Astrocyte of the cerebellum (primary cell): ENCODE measurements around the gene KLC4.
"Not testable (repeated sequence)": the region's sequence is repeated elsewhere in the genome, so short reads cannot be mapped to it uniquely, and the experiment has no call there.

Experiments used
- DNase-seq: peaks from one replicate; pipeline ENCODE4 v3.0.0-alpha.2; 2011; ENCODE audit warnings: low read depth
- H3K4me3 ChIP-seq: 2 replicates; pipeline ENCODE4 v1.5.1; 2011; ENCODE audit warnings: mild to moderate bottlenecking, low read depth, low read length, moderate library complexity
- in situ Hi-C: cut with HindIII; loops from 2 replicates; pipeline ENCODE4 v1.10.0; 2017; ENCODE audit warnings: low sequenced_read_pairs
- TF ChIP-seq, protein P1 (sequence below): IDR thresholded peaks from 2 replicates; pipeline ENCODE4 v1.5.1; 2012; ENCODE audit warnings: low read length, low read depth, moderate library complexity, mild to moderate bottlenecking; ENCODE audit errors: missing control alignments

KLC4 gene

DNA sequence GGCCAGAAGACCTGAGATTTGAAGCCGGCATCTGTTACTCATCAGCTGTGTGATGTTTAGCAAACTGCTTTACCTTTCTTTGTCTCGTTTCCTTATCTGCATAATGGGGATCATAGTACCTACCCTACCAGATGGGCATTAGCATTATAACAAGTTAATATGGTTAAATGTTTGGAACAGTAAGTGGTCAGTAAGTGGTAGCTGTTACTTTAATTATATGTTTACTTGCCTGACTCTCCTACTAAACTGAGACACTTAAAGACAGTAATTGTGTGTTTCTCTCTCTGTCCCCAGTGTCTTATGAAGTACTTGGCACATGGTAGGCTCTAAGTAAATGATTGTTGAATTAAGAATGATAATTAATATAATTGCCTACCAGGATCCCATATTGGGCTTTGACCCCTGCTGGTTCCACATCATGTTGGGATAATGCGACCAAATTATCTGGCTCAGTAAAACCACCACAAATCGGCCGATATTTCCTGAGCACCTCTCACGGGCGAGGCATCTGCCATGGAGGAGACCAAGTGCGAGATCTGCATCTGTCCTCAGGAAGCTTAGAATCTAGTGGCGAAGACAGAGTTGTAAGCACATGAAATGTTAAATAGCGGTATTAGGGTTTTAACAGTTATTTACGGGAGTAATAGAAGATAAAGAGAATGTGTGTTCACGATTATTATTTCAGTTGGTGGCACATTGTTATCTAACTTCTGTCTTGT lies 48.1 kb downstream of the KLC4 start:
- no peak for DNase-seq
- TF ChIP-seq, protein P1, sequence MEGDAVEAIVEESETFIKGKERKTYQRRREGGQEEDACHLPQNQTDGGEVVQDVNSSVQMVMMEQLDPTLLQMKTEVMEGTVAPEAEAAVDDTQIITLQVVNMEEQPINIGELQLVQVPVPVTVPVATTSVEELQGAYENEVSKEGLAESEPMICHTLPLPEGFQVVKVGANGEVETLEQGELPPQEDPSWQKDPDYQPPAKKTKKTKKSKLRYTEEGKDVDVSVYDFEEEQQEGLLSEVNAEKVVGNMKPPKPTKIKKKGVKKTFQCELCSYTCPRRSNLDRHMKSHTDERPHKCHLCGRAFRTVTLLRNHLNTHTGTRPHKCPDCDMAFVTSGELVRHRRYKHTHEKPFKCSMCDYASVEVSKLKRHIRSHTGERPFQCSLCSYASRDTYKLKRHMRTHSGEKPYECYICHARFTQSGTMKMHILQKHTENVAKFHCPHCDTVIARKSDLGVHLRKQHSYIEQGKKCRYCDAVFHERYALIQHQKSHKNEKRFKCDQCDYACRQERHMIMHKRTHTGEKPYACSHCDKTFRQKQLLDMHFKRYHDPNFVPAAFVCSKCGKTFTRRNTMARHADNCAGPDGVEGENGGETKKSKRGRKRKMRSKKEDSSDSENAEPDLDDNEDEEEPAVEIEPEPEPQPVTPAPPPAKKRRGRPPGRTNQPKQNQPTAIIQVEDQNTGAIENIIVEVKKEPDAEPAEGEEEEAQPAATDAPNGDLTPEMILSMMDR, result no peak
- H3K4me3 ChIP-seq, result no peak overlapping the region
- in situ Hi-C loops, result no loop called here

DNA sequence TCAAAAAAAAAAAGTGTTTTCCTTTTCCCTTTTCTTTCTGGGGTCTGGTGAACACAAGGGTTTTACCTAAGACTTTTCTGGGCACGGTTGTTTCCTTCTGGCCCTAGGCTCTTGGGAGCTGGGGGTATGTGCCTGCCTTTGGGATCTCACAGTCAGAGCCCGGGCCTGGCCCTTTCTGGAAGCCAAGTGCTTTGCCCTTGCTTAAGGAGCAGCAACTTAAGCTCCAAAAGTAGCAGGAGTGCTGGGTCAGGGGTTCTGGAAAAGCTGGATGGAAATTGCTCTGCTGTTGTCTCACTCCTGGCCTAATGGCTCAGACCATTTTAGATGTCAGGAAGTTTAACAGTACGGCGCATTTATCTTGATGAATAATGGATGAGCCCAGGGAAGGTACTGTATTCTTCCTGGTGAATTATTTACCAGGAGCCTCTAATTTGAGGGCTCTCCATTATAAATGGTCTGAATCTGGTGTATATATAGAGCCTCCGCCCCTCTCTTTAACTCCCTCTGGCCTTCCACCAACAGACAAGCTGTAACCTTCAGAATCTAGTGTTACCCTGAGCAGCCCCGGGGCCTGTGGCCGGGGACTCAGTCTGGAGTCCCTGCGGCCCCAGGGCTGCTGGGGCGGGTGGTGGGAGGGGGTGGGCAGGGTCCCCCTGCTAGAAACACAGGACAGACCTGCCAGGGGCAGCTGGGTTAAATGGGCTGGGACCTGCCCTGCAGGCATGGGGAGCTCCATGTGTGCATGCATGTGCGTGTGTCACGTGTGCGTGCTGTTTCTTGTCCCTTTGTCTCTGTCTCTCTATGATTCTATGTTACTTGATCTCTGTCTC lies 54.2 kb downstream of the KLC4 start:
- in situ Hi-C loops, result no loop called here
- no peak for DNase-seq
- TF ChIP-seq, protein P1, result no peak
- no peak overlapping the region for H3K4me3 ChIP-seq

DNA sequence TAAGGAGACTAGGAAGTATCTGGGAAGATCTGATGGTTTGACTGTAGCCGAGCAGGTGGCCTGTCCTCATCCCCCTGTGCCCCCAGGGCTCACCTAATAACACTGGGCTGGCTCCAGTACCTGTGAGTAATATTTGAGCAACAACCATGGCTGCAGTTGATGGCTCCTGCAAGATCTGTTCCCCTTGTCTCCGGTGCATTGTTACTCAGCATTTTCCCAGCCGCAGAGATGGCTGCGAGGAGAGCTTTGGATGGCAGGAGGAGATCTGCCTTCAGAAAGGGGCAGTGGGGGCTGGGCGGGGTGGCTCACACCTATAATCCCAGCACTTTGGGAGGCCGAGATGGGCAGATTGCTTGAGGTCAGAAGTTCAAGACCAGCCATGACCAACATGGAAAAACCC lies 55.9 kb downstream of the KLC4 start:
- H3K4me3 ChIP-seq, result no peak overlapping the region
- DNase-seq, result no peak
- in situ Hi-C loops, result no loop called here
- TF ChIP-seq, protein P1, result no peak

DNA sequence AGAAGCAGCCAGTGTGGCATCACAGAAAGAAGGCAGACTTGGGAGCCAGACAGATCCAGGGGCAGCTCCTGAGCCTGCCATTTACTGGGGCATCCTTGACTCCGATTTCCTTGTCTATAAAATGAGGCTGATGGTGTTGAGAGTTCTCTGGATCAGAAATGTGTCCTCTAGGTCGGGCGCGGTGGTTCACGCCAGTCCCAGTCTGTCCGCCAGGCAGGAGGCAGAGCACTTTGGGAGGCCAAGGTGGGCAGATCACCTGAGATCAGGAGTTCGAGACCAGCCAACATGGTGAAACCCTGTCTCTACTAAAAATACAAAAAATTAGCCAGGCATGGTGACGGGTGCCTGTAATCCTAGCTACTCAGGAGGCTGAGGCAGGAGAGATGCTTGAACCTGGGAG lies 58.0 kb downstream of the KLC4 start:
- H3K4me3 ChIP-seq, DNase-seq, in situ Hi-C loops: not testable (repeated sequence)

DNA sequence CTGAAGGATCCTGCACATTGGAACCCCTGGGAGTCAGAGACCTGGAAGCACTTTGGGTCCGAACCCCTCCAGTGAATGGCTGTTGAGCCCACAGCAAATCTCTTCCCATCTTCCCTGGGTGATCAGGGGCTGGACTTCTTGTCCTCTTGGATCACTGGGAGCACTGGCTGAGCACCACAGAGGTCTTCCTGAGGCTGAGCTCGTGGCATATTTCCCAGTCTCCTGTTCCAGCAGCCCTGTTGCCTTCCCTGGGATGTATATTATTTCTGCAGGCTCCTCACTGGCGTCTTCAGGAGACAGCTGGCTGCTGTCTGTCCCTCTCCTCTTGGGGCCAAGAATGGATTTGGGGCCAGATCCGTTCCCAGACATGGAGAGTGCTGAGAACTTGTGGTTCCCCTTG lies 60.1 kb downstream of the KLC4 start:
- TF ChIP-seq, protein P1, result no peak
- in situ Hi-C loops, result no loop called here
- no peak for DNase-seq
- H3K4me3 ChIP-seq, result no peak overlapping the region

DNA sequence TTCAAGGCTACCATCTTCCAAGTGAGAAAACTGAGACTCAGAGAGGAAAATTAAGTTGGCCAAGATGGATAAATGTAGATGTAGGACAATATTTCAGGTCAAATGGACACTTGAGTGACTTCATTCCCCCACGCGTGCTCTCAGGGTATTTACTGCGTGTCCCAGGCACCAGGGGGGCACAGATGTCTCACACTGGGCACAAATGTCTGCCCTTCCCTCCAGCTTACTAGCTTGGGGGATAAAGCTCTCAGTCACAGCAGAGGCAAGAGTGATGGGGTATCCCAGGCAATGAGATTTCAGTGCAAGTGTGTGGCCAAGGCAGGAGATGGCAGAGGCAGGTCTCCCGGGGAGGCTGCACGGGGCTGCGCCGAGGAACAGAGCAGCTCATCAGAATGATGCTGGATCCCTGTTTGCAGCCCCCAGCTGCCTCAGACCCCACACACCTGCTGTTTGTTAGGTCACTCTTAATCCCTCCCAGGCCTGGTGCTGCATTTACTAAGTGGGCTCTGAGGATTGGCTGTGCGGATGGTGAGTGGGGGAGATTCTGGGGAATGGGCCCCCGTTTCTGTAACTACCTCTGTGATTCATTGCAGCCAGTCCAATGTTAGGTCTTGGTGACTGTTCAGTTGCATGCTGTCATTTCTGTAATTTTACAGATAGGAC lies 60.8 kb downstream of the KLC4 start:
- in situ Hi-C loops, result no loop called here
- TF ChIP-seq, protein P1, result no peak
- DNase-seq, result no peak
- no peak overlapping the region for H3K4me3 ChIP-seq
